ENCODE data around the gene PAK5. TPM values are rescaled to one million over a fixed set of nuclear protein-coding genes. Genes with fewer than 3 reads are reported as not detected.
A peak's percentile ranks its signal among the peaks of the same experiment; 100 is the strongest.

Gene PAK5
- total RNA-seq, 1 experiment from 2014 or later, result not detected

DNA sequence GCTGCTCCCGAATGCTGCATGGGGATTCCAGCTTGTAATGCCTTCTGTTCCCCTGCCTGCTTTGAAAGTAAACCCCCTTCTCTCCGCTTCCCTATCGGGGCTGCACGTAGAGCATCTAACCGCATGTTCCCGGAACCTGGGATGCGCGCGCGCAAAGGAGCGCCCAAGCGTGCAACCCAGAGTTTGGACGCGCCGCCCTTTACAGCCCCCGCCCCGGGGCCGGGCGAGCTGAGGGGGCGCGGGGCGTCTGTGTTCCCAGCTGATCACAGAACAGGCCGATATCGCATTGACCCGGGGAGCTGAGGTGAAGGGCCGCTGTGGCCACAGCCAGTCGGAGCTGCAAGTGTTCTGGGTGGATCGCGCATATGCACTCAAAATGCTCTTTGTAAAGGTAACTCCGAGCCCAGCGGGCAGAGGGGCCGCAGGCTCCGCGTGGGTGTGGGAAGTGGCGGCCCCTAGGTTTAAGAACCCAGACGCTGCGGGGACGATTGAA is 323.1 kb downstream of the PAK5 start:
- Histone ChIP-seq H3K4me3 (ENCODE audit: low read length) (no peak overlapping the region), H3K4me2 (ENCODE audit: low read length) (no peak overlapping the region), H3K4me1 (ENCODE audit: insufficient read depth, low read length) (peaks cover 4% of the 10 kb centered on the region; the same call in 1 of the 2 replicates), H3K36me3 (ENCODE audit: low read depth, low read length) (no peaks in the 10 kb centered on the region), H3K27ac (ENCODE audit: low read length) (no peak overlapping the region), H4K20me1 (ENCODE audit: low read length) (no peaks in the 10 kb centered on the region), H3K9ac (ENCODE audit: low read length) (no peak overlapping the region), H3K79me2 (ENCODE audit: low read length) (no peaks in the 10 kb centered on the region), H3K9me2 (replicated peaks; ENCODE audit: low read length) (no peaks in the 10 kb centered on the region), H3K27me3 (ENCODE audit: low read length) (peaks cover 19% of the 10 kb centered on the region), H2AFZ (ENCODE audit: low read length) (no peak overlapping the region), H3K9me3 (ENCODE audit: low read length) (no peaks in the 10 kb centered on the region), H3F3A (ENCODE audit: low read length, unreplicated experiment) (no peaks in the 10 kb centered on the region)
- no peak for ATAC-seq
- no TSS peak for BruUV-seq (replicated peaks)
- intact Hi-C loops (cut with micrococcal nuclease), result no loop called here
- DNase-seq, result no peak
- ChIA-PET CTCF (no interaction called here), POLR2A (ENCODE audit: unreplicated experiment) (no interaction called here)
- TF ChIP-seq, protein P1, sequence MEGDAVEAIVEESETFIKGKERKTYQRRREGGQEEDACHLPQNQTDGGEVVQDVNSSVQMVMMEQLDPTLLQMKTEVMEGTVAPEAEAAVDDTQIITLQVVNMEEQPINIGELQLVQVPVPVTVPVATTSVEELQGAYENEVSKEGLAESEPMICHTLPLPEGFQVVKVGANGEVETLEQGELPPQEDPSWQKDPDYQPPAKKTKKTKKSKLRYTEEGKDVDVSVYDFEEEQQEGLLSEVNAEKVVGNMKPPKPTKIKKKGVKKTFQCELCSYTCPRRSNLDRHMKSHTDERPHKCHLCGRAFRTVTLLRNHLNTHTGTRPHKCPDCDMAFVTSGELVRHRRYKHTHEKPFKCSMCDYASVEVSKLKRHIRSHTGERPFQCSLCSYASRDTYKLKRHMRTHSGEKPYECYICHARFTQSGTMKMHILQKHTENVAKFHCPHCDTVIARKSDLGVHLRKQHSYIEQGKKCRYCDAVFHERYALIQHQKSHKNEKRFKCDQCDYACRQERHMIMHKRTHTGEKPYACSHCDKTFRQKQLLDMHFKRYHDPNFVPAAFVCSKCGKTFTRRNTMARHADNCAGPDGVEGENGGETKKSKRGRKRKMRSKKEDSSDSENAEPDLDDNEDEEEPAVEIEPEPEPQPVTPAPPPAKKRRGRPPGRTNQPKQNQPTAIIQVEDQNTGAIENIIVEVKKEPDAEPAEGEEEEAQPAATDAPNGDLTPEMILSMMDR (conservative IDR thresholded peaks at IDR 0.05; ENCODE audit: low read depth, low read length), result no peak
- TF ChIP-seq EZH2 (IDR thresholded peaks at IDR 0.05; ENCODE audit: low read length, unreplicated experiment) (no peak), EZH2phosphoT487 (IDR thresholded peaks at IDR 0.05; ENCODE audit: borderline replicate concordance, low read length) (no peak)

DNA sequence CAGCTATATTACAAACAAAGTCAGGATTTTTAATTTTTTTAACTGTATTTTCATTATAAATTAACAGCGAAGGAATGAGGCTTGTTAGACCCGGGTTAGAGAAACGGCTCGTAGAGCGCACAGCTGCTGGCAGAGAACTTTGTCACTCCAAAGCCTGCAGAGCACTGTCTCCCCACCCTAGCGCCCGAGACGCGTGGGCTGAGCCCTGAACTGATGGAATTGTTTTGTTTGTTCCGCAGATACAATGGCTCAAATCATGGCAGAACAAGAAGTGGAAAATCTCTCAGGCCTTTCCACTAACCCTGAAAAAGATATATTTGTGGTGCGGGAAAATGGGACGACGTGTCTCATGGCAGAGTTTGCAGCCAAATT is 323.7 kb downstream of the PAK5 start:
- POLR2A ChIA-PET (ENCODE audit: unreplicated experiment), result no interaction called here
- peak overlapping the region; percentile 84 for H3K4me2 ChIP-seq (ENCODE audit: low read length)
- no peaks in the 10 kb centered on the region for H4K20me1 ChIP-seq (ENCODE audit: low read length)
- H3K79me2 ChIP-seq (ENCODE audit: low read length), result no peaks in the 10 kb centered on the region
- no peaks in the 10 kb centered on the region for H3K9me3 ChIP-seq (ENCODE audit: low read length)
- DNase-seq (no peak), ATAC-seq (no peak; the same call in 1 of the 2 replicates)
- peaks cover 4% of the 10 kb centered on the region; the same call in 1 of the 2 replicates for H3K4me1 ChIP-seq (ENCODE audit: insufficient read depth, low read length)
- no peak overlapping the region for H3K9ac ChIP-seq (ENCODE audit: low read length)
- TF ChIP-seq EZH2 (IDR thresholded peaks at IDR 0.05; ENCODE audit: low read length, unreplicated experiment) (no peak), EZH2phosphoT487 (IDR thresholded peaks at IDR 0.05; ENCODE audit: borderline replicate concordance, low read length) (no peak)
- TF ChIP-seq, protein P1 (conservative IDR thresholded peaks at IDR 0.05; ENCODE audit: low read depth, low read length), result no peak
- no peaks in the 10 kb centered on the region for H3F3A ChIP-seq (ENCODE audit: low read length, unreplicated experiment)
- CTCF ChIA-PET, result no interaction called here
- no peaks in the 10 kb centered on the region for H3K36me3 ChIP-seq (ENCODE audit: low read depth, low read length)
- intact Hi-C loops (cut with micrococcal nuclease), result no loop called here
- BruUV-seq (replicated peaks), result no TSS peak
- no peaks in the 10 kb centered on the region for H3K9me2 ChIP-seq (replicated peaks; ENCODE audit: low read length)
- H2AFZ ChIP-seq (ENCODE audit: low read length), result no peak overlapping the region
- 0 out of 2 replicates have a peak overlapping the region, but pooled peaks have one; percentile 63 for H3K4me3 ChIP-seq (ENCODE audit: low read length)
- H3K27me3 ChIP-seq (ENCODE audit: low read length), result peaks cover 19% of the 10 kb centered on the region
- H3K27ac ChIP-seq (ENCODE audit: low read length), result no peak overlapping the region

DNA sequence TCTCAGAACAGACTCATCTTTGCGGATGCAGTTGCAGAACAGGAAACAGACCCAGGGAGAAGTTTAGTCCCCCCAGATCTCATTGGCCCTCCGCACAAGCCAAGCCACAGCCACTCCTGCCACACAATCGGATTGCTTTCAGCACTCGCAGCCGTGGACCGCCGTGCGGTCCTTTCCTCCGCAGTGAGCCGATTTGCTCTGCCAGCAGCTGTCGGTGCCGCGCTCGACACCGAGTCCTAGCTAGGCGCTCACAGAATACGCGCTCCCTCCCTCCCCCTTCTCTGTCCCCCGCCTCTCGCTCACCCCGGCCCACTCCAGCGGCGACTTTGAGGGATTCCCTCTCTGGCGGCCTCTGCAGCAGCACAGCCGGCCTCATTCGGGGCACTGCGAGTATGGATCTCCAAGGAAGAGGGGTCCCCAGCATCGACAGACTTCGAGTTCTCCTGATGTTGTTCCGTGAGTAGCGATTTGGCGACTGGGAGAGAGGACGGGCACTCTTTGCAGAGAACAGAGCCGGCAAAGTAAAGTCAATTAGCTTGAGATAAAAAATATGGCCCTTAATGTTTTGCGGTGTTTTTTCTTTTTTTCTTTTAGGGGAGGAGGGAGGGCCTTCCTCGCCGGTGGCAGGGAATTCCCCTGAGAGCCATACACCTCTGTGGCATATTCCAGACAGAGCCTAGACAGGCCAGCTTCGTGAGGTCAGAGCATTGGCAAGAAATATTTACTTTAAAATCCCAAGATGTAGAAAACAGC is 324.2 kb downstream of the PAK5 start, which contains the start of gene LAMP5:
TSS of gene LAMP5 (plus strand) at position 130 of the 753 bp plus-strand sequence. CDS start at position 393, 263 bp downstream.
- intact Hi-C loops (cut with micrococcal nuclease), result no loop called here
- CTCF ChIA-PET, result interaction anchor here (0.6 kb wide), 1 partner anchor 95 kb away, joined by 5 read pairs; no protein-coding TSS in a partner anchor

More for the DNA sequence above, 324.2 kb downstream of the PAK5 start, which contains the start of gene LAMP5:
- no TSS peak for BruUV-seq (replicated peaks)
- Histone ChIP-seq H3K27me3 (ENCODE audit: low read length) (peaks cover 19% of the 10 kb centered on the region), H3K4me2 (ENCODE audit: low read length) (peak within 1 kb of the TSS; percentile 84), H4K20me1 (ENCODE audit: low read length) (no peaks in the 10 kb centered on the region), H3K36me3 (ENCODE audit: low read depth, low read length) (no peaks in the 10 kb centered on the region), H3K9me3 (ENCODE audit: low read length) (no peaks in the 10 kb centered on the region), H3K27ac (ENCODE audit: low read length) (no peak within 1 kb of the TSS), H3K9me2 (replicated peaks; ENCODE audit: low read length) (no peaks in the 10 kb centered on the region), H3K4me1 (ENCODE audit: insufficient read depth, low read length) (peaks cover 4% of the 10 kb centered on the region; the same call in 1 of the 2 replicates), H3F3A (ENCODE audit: low read length, unreplicated experiment) (no peaks in the 10 kb centered on the region), H2AFZ (ENCODE audit: low read length) (peak within 1 kb of the TSS; percentile 72), H3K4me3 (ENCODE audit: low read length) (peak within 1 kb of the TSS; percentile 63), H3K79me2 (ENCODE audit: low read length) (no peaks in the 10 kb centered on the region), H3K9ac (ENCODE audit: low read length) (no peak within 1 kb of the TSS)
- POLR2A ChIA-PET (ENCODE audit: unreplicated experiment), result interaction anchor here (0.6 kb wide), 1 partner anchor 42 kb away, joined by 4 read pairs; no protein-coding TSS in a partner anchor
- peak; percentile 96 for ATAC-seq
- DNase-seq, result peak; percentile 51
- TF ChIP-seq, protein P1 (conservative IDR thresholded peaks at IDR 0.05; ENCODE audit: low read depth, low read length), result no peak
- TF ChIP-seq EZH2 (IDR thresholded peaks at IDR 0.05; ENCODE audit: low read length, unreplicated experiment), result no peak
- TF ChIP-seq EZH2phosphoT487 (IDR thresholded peaks at IDR 0.05; ENCODE audit: borderline replicate concordance, low read length), result no peak

All from PC-3 (cell line).